ENCODE measurements around the gene MAEA.

Gene MAEA

DNA sequence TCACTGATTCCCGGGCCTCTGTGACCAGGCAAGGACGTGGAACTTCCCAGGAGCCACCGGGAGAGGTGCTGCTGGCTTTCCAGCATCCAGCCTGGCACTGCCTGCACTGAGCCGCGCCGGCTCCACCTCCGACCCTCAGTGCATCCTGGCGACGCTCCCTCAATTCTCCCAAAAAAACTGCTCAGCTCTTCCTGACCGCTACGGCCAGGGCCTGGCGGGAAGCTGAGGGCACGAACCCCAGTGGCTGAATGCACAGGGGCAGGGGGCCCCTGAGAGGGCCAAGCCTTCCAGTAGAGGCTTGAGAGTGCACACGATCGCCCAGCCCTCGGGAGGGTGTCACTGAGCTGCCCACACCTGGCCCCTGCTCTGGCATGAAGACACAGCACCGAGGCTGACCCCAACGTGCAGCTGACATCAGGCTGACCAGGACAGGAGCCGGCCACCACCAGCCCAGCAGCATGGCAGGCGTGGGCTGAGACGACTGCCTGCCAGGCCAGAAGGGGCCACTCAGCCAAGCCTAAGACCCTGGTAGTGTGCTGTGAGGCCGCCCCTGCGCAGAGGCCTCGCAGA is 47.7 kb upstream of the MAEA start:
- TF ChIP-seq, protein P1, sequence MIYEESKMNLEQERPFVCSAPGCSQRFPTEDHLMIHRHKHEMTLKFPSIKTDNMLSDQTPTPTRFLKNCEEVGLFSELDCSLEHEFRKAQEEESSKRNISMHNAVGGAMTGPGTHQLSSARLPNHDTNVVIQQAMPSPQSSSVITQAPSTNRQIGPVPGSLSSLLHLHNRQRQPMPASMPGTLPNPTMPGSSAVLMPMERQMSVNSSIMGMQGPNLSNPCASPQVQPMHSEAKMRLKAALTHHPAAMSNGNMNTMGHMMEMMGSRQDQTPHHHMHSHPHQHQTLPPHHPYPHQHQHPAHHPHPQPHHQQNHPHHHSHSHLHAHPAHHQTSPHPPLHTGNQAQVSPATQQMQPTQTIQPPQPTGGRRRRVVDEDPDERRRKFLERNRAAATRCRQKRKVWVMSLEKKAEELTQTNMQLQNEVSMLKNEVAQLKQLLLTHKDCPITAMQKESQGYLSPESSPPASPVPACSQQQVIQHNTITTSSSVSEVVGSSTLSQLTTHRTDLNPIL (CRISPR knock-in tag; IDR thresholded peaks at IDR 0.05; ENCODE audit: low read depth), result no peak
- no peak for TF ChIP-seq PPARA (CRISPR knock-in tag; IDR thresholded peaks at IDR 0.05; ENCODE audit: borderline replicate concordance)
- TF ChIP-seq ZNF565 (CRISPR knock-in tag; conservative IDR thresholded peaks at IDR 0.05; ENCODE audit: low read depth), result no peak
- ATAC-seq, result no peak

GRCh38 chr4:1242506-1243450 is 46.9 kb upstream of the MAEA start:
- ATAC-seq, result no peak
- TF ChIP-seq ZNF565 (CRISPR knock-in tag; conservative IDR thresholded peaks at IDR 0.05; ENCODE audit: low read depth) (no peak), GLIS3 (CRISPR knock-in tag; IDR thresholded peaks at IDR 0.05) (no peak), PPARA (CRISPR knock-in tag; IDR thresholded peaks at IDR 0.05; ENCODE audit: borderline replicate concordance) (no peak), BACH2 (CRISPR knock-in tag; IDR thresholded peaks at IDR 0.05; ENCODE audit: borderline replicate concordance) (no peak), ZC3H10 (CRISPR knock-in tag; IDR thresholded peaks at IDR 0.05) (no peak), ZFP30 (CRISPR knock-in tag; IDR thresholded peaks at IDR 0.05) (no peak)

DNA sequence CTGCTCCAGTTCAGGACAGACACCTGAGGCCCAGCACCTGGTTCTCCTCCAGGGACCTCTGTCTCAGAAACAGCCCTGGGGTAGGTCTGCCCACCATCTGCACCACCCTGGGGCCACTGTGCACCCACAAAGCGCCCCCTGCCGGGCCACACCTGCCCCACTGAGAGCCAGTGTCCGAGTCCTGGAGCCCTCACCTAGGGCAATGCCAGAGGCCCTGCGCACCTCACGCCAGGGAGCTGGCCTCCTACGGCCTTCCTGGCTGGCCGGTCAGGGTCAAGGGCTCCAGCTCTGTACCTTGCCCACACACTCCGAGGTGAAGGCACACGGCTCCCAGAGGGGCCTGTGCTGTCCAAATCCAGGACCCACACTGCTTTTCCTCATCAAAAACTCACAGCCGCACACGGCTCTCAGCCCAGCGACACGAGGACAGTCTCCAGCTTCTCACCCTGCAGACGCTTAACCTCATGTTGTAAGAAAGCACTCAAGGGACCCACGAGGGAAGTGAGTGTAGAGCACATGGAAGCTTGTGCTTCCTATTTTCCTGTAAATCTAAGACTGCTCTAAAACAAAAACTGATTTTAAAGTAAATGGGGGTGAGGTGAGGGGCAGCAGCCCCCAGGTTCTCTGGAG is 46.1 kb upstream of the MAEA start:
- no peak for TF ChIP-seq PPARA (CRISPR knock-in tag; IDR thresholded peaks at IDR 0.05; ENCODE audit: borderline replicate concordance)
- TF ChIP-seq TOX (CRISPR knock-in tag; IDR thresholded peaks at IDR 0.05; ENCODE audit: borderline replicate concordance), result no peak
- TF ChIP-seq, protein P2, sequence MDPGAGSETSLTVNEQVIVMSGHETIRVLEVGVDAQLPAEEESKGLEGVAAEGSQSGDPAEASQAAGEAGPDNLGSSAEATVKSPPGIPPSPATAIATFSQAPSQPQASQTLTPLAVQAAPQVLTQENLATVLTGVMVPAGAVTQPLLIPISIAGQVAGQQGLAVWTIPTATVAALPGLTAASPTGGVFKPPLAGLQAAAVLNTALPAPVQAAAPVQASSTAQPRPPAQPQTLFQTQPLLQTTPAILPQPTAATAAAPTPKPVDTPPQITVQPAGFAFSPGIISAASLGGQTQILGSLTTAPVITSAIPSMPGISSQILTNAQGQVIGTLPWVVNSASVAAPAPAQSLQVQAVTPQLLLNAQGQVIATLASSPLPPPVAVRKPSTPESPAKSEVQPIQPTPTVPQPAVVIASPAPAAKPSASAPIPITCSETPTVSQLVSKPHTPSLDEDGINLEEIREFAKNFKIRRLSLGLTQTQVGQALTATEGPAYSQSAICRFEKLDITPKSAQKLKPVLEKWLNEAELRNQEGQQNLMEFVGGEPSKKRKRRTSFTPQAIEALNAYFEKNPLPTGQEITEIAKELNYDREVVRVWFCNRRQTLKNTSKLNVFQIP (CRISPR knock-in tag; IDR thresholded peaks at IDR 0.05; ENCODE audit: borderline replicate concordance, low read depth), result no peak
- no peak for TF ChIP-seq ZFP3 (CRISPR knock-in tag; IDR thresholded peaks at IDR 0.05)
- TF ChIP-seq ZC3H10 (CRISPR knock-in tag; IDR thresholded peaks at IDR 0.05), result no peak
- TF ChIP-seq, protein P3, sequence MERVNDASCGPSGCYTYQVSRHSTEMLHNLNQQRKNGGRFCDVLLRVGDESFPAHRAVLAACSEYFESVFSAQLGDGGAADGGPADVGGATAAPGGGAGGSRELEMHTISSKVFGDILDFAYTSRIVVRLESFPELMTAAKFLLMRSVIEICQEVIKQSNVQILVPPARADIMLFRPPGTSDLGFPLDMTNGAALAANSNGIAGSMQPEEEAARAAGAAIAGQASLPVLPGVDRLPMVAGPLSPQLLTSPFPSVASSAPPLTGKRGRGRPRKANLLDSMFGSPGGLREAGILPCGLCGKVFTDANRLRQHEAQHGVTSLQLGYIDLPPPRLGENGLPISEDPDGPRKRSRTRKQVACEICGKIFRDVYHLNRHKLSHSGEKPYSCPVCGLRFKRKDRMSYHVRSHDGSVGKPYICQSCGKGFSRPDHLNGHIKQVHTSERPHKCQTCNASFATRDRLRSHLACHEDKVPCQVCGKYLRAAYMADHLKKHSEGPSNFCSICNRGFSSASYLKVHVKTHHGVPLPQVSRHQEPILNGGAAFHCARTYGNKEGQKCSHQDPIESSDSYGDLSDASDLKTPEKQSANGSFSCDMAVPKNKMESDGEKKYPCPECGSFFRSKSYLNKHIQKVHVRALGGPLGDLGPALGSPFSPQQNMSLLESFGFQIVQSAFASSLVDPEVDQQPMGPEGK (CRISPR knock-in tag; IDR thresholded peaks at IDR 0.05; ENCODE audit: borderline replicate concordance), result no peak
- TF ChIP-seq SNAI2 (CRISPR knock-in tag; IDR thresholded peaks at IDR 0.05), result no peak
- TF ChIP-seq, protein P1 (CRISPR knock-in tag; IDR thresholded peaks at IDR 0.05; ENCODE audit: low read depth), result no peak
- no peak for TF ChIP-seq OSR1 (CRISPR knock-in tag; IDR thresholded peaks at IDR 0.05)
- TF ChIP-seq ISL1 (CRISPR knock-in tag; IDR thresholded peaks at IDR 0.05), result no peak
- TF ChIP-seq CSDC2 (CRISPR knock-in tag; IDR thresholded peaks at IDR 0.05), result no peak
- no peak for TF ChIP-seq GLIS3 (CRISPR knock-in tag; IDR thresholded peaks at IDR 0.05)
- TF ChIP-seq ESRRG (CRISPR knock-in tag; IDR thresholded peaks at IDR 0.05), result no peak
- no peak for TF ChIP-seq ZNF8 (CRISPR knock-in tag; IDR thresholded peaks at IDR 0.05)
- no peak for TF ChIP-seq ZFP30 (CRISPR knock-in tag; IDR thresholded peaks at IDR 0.05)
- no peak for TF ChIP-seq CSRNP3 (CRISPR knock-in tag; IDR thresholded peaks at IDR 0.05)
- TF ChIP-seq ARNTL (CRISPR knock-in tag; IDR thresholded peaks at IDR 0.05; ENCODE audit: borderline replicate concordance, low read depth), result no peak
- no peak for TF ChIP-seq TCF4 (CRISPR knock-in tag; IDR thresholded peaks at IDR 0.05; ENCODE audit: borderline replicate concordance)
- no peak for TF ChIP-seq ZNF70 (CRISPR knock-in tag; IDR thresholded peaks at IDR 0.05)
- no peak for TF ChIP-seq ZNF565 (CRISPR knock-in tag; conservative IDR thresholded peaks at IDR 0.05; ENCODE audit: low read depth)
- no peak for ATAC-seq

Data from SK-N-SH treated with all-trans-retinoic acid at 6 μM for 48 hours (cell line).